Spinal cord (tissue), 10 donors: ENCODE measurements around the gene FGF19. TPM values are rescaled to one million over a fixed set of nuclear protein-coding genes. Genes with fewer than 3 reads are reported as not detected.

Experiments used
- DNase-seq, 6 donors: peaks; one replicate each; pipeline versions ENCODE4 v3.0.0 to v3.0.0-alpha.2; 2013 to 2015; ENCODE audit warnings: low spot score in 6 of 6, low read depth in 4 of 6
- H3K27ac ChIP-seq: one replicate; pipeline ENCODE4 v1.5.1; 2013; ENCODE audit warnings: low read depth, low read length, control low read depth
- H3K27me3 ChIP-seq: one replicate; pipeline ENCODE4 v1.6.1; 2013; ENCODE audit warnings: low read length; ENCODE audit not compliant: control insufficient read depth, insufficient read depth
- H3K36me3 ChIP-seq: one replicate; pipeline ENCODE4 v1.6.1; 2013; ENCODE audit warnings: low read length; ENCODE audit not compliant: control insufficient read depth, insufficient read depth
- H3K4me1 ChIP-seq: one replicate; pipeline ENCODE4 v1.6.1; 2013; ENCODE audit warnings: low read length; ENCODE audit not compliant: control insufficient read depth, insufficient read depth
- H3K4me3 ChIP-seq: one replicate; pipeline ENCODE4 v1.5.1; 2013; ENCODE audit warnings: low read depth, low read length, control low read depth
- H3K9me3 ChIP-seq: one replicate; pipeline ENCODE4 v1.6.1; 2013; ENCODE audit warnings: low read length; ENCODE audit not compliant: control insufficient read depth, insufficient read depth
- WGBS: methylation state at CpG from one replicate; pipeline ENCODE4 v1.1.5; 2013; ENCODE audit warnings: missing lambda C conversion rate; ENCODE audit not compliant: insufficient coverage; 5-methylcytosine and 5-hydroxymethylcytosine counted together
- polyA plus RNA-seq, 2 donors: library from polyadenylated mRNA; unstranded; fragments of 120-200 nt; gene quantifications; one replicate each; pipeline ENCODE4 v1.2.1, GENCODE V29; 2013; ENCODE audit not compliant: insufficient read length in 2 of 2
- total RNA-seq, 2 donors: library from RNA; depleted of rRNA in 1 of 2; stranded (reverse); fragments of 120-200 nt in 1 of 2; fragments of >200 nt in 1 of 2; gene quantifications; one replicate each; pipeline versions ENCODE4 v1.2.3 to v1.2.4, GENCODE V29; 2013 to 2014
- donor health status: healthy.

FGF19 gene
- total and polyA plus RNA-seq, 4 donors = 0.44 to 0.48 TPM; not detected in 2

DNA sequence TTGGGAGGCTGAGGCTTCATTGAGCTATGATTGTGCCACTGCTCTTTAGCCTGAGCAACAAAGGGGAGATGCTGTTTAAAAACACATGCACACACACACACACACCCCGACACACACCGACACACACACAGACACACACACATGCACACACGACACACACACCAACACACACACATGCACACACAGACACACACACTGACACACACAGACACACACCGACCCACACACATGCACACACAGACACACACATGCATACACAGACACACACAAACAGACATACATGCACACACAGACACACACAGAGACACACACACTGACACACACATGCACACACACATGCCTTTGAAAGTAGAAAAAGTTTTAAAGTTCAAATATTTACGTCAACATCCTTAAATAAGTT is 23.1 kb downstream of the FGF19 start:
- no peak for DNase-seq
- no peak overlapping the region for H3K27ac ChIP-seq
- no peaks in the 10 kb centered on the region for H3K36me3 ChIP-seq
- H3K4me3 ChIP-seq = no peak overlapping the region
- H3K4me1 ChIP-seq = peaks cover 4% of the 10 kb centered on the region
- 89% methylated on average over 4 of the region's 5 CpGs for WGBS
- H3K27me3 ChIP-seq = peaks cover 2% of the 10 kb centered on the region
- H3K9me3 ChIP-seq = no peaks in the 10 kb centered on the region

DNA sequence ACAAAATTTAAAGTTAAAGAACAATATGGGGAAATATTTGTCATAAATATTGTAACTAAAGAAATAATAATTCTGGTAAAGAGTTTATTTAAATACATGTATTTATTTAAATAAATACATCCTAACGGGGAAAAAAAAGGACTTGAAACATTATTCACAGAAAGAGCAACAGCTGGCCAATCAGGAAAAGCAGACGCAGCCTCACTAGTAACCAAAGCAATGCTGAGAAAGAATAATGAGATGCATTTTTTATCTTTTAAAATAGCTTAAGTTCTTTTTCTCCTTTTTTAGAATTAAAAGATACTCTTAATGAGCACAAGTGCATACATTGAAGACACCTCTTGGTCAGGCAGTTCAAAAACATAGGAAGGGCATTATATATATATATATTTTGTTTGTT is 26.1 kb downstream of the FGF19 start:
- Histone ChIP-seq H3K9me3 (no peaks in the 10 kb centered on the region), H3K4me3 (no peak overlapping the region), H3K27me3 (no peaks in the 10 kb centered on the region), H3K4me1 (peaks cover 19% of the 10 kb centered on the region), H3K36me3 (peaks cover 1% of the 10 kb centered on the region), H3K27ac (no peak overlapping the region)
- no peak for DNase-seq
- whole genome bisulfite sequencing = no CpG with 5 or more reads among the region's 2 CpGs

DNA sequence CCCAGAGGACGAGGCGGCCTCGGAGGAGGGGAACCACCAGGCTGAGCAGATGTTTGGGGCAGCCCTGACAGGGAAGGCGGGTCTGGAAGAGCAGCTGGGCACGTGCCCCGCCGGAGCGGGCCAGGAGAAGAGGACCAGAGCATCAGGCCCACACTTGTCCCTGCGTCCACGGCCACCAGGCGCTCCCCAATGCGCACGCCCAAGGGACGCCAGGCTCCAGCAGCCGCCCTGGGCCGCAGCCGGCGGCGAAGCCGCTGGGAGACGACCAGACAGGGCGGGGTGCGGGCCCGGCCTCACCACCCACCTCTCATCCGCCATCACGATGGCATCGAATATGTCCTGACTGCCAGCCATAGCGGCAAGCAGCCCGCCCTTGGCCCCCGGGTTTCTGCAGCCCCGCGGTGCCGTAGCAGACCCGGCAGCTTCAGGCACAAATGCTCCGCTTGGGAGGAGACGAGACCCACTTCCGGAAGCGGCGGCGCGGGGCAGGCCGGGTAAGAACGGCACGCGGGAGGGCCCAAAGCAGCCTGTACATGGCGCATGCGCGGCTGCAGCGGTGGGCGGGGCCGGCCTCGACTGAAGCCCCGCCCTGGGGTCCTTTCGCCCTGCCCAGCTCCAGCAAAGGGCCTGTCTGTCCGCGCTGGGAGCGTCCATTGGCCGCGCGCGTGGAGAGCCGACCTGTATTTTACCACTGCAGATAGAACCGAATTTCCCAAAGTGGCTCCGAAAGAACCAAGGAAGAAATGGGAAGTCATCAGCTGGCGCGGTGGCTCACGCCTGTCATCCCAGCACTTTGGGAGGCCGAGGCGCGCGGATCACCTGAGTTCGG is 28.7 kb downstream of the FGF19 start, which contains the start of gene LTO1:
Gene LTO1 (minus strand): TSS at position 468 of the 829 bp plus-strand sequence. CDS start 114 bp downstream, at position 354.
- Histone ChIP-seq H3K4me1 (peaks cover 26% of the 10 kb centered on the region), H3K4me3 (peak within 1 kb of the TSS; percentile 92), H3K27me3 (no peaks in the 10 kb centered on the region), H3K9me3 (no peaks in the 10 kb centered on the region), H3K27ac (peak within 1 kb of the TSS; percentile 33), H3K36me3 (peaks cover 16% of the 10 kb centered on the region)
- DNase-seq = peak; percentile 86 to 99 (median 94)
- WGBS = 4% methylated on average over 72 of the region's 72 CpGs

- WGBS = 42% methylated on average over 8 of the region's 18 CpGs
- Histone ChIP-seq H3K27me3 (no peaks in the 10 kb centered on the region), H3K9me3 (no peaks in the 10 kb centered on the region), H3K4me3 (peak overlapping the region; percentile 92), H3K36me3 (peaks cover 23% of the 10 kb centered on the region), H3K27ac (no peak overlapping the region), H3K4me1 (peaks cover 31% of the 10 kb centered on the region)
- DNase-seq = peak in 1 of 6 donors; percentile 7
These were observed 29.4 kb downstream of the FGF19 start for GRCh38 chr11:69674267-69674885.

GRCh38 chr11:69671734-69672465 is 31.9 kb downstream of the FGF19 start:
- Histone ChIP-seq H3K4me1 (peaks cover 31% of the 10 kb centered on the region), H3K4me3 (no peak overlapping the region), H3K9me3 (no peaks in the 10 kb centered on the region), H3K36me3 (peaks cover 45% of the 10 kb centered on the region), H3K27me3 (no peaks in the 10 kb centered on the region), H3K27ac (no peak overlapping the region)
- DNase-seq = no peak
- 95% methylated on average over 7 of the region's 10 CpGs for WGBS

DNA sequence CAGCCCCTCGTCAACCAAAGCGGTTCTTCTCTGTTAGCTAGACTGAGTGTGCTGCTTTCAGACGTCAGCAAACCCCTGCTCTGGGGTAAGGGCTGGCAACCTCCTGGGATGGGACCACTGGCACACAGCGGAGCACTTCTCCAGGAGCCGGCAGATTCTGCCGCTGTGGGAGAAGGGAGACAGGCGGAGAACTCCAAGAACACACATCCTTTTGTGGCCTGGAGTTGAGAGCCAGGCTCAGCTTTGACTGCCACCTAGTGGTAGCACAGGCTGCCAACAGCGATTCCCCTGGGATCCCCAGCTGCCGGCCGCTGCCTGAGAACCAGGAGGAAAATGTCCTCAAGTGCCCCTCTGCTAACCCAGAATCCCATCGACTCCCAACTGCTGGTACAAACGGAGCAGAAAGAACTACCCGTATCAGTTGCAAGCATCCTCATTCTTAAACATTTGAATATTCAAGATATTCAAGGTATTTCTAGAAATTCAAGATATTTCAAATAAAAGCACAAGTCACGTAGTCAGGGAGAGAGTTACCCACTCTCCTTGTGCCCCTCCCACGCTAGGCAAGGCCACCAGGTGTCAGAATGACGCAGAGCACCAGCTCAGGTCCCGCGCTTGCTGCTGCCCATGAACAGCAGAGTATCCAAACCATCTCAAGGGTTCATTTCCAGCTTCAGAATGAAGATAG is 33.5 kb downstream of the FGF19 start:
- peak; percentile 59 to 95 (median 72) for DNase-seq
- Histone ChIP-seq H3K4me1 (peaks cover 25% of the 10 kb centered on the region), H3K36me3 (peaks cover 59% of the 10 kb centered on the region), H3K9me3 (no peaks in the 10 kb centered on the region), H3K27me3 (no peaks in the 10 kb centered on the region), H3K4me3 (no peak overlapping the region), H3K27ac (no peak overlapping the region)
- WGBS = 37% methylated on average over 15 of the region's 18 CpGs

DNA sequence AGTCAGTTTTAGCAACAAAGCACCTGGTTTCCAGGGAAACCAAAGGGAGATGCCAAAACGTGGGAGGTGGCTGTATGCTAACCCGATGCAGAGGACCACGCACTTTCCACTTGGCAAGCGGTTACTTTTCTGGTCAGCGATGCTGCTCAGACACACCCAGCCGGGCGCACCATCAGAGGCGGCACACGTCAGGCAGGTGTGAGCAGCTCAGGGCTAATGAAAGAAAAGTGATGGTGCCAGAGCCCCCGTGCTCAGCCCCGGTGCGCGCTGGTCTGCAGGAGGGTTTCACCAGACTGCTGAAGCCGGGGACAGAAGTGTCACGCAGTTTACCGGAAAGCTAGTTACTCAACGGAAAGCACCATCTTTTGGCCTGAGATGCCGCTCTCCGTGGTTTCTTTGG is 34.3 kb downstream of the FGF19 start:
- Histone ChIP-seq H3K27ac (no peak overlapping the region), H3K9me3 (no peaks in the 10 kb centered on the region), H3K27me3 (no peaks in the 10 kb centered on the region), H3K36me3 (peaks cover 66% of the 10 kb centered on the region), H3K4me1 (peaks cover 23% of the 10 kb centered on the region), H3K4me3 (no peak overlapping the region)
- WGBS = 89% methylated on average over 17 of the region's 19 CpGs
- DNase-seq = no peak

DNA sequence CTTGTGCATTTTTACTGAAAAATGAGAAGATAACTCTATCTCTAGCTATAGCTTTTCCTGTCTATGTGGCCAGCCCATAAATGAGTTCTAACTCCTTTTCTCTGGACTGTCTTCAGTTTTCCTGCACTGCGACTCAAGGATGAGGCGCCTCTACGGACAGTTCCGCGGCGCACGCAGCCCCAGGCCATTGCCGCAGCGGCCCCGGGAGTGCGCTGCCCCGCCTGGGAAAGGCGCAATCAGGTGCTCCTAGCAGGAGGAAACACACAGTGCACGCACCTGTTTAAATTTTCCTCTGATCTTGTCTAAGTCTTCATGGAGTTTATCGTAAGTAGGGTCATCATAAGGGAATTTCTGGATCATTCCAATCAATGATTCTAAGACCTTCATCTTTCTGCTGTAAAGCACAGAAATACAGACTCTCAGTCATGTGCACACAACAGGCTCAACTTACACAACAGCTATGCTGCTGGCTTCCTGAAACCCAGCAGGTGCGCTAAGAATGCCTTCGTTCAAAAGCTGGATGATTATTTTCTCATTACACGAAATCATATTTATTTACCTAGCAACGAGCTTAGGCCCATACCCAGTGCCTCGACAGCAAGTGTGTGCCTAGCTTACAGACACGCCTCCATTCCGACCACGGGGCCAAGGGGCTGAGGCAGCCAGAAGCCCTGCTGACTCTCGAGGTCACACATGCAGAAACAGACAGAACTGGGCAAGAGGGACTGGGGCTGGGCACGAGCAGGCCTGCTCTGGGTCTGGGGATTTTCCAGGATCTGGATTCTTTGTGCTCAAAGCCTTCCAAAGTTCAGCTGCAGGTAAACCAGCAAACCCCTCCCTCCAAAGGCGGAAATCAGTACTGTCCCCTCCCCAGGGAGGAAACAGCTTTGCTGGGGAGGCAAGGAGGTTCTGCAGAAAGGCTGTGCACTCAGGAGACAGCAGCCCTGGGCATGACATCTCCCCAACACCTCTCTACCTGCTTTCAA is 35.9 kb downstream of the FGF19 start:
- Histone ChIP-seq H3K4me1 (peaks cover 13% of the 10 kb centered on the region), H3K4me3 (no peak overlapping the region), H3K27me3 (no peaks in the 10 kb centered on the region), H3K9me3 (no peaks in the 10 kb centered on the region), H3K27ac (no peak overlapping the region), H3K36me3 (peaks cover 75% of the 10 kb centered on the region)
- WGBS = 89% methylated on average over 23 of the region's 26 CpGs
- no peak for DNase-seq
